Measurements from ENCODE around the gene TRPM3.

The TRPM3 gene

DNA sequence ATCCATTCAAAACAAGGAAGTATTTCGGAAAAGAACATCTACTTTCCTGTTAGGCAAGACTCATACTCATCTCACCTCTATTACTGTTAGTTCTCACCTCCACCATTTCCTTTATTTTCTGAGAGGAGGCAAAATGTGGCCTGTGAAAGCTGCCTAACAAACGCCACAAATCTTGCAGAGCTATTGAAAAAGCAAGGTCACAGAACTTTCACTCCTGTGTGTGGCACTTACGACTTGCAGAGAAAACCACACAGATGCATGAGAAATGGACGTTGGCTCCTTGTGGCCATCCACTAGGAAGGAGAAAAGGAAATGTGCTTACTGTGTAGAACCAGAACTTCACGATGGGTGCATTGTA, 511.2 kb downstream of the TRPM3 start:
- DNase-seq (ENCODE audit: low read depth in 2 of 2), result no peak

DNA sequence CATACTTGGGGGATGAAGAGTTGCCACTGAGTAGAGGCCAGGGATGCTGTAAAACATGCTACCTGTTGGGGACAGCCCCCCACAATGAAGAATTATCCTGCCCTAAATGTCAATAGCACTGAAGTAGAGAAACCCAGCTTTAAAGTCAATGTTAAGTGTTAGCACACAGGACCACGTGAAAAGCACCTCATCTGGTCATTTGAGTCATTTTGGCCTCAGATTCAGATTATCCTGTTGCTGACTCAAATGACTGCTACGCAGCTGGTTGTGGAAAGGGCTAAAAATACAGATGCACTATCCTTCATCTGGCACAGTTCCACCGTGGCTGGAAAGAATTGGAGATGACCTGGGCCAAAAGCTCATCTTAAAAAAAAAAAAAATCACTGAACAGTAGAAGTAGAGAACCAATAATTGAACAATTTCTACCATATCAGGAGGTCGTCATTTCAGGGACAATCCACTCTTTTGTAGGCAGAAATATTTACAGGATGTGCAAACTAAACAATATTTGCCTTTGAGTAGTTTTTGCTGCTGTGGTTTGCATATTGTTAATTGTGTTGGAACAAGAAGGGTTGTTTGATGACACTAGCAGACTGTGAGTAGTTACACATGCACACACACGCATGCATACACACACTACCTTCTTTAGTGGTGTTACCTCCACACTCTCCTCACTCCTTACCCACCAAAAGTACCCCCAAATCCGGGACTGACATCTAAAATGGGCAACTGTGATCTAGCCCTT, 511.7 kb downstream of the TRPM3 start:
- DNase-seq (ENCODE audit: low read depth in 2 of 2), result peak; percentile 59 to 73

DNA sequence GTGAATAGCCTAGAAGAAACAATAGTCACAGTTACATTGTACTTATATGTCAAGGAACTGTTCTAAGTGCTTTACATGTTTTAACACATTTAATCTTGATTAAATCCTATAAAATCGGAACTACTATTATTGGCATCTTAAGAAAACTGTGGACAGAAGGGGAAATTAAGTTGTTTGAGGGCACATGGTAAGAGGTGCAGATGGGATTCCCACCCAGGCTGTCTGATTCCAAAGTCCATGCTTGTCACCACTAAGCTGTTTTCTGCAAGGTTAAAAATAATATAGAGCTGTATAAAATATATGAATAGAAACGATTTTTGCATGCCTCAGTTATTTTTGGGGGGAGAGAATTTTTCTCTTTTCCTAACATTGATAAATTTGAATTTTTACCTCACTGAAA, 512.4 kb downstream of the TRPM3 start:
- no peak for DNase-seq (ENCODE audit: low read depth in 2 of 2)

DNA sequence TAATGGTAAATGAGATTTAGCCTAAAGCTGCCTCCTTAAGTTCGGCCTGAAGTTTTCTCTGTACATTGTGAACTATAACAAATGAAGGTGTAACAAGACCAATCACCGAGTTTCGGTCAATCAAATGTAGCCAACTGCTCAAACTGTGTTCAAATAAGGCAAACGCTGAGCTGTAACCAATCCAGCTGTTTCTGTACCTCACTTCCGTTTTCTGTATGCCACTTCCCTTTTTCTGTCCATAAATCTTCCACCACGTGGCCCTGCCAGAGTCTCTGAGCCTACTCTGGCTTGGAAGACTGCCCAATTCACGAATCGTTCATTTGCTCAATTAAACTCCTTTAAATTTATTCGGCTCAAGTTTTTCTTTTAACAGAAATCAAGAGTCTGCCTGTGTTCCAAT, 513.5 kb downstream of the TRPM3 start:
- no peak for DNase-seq (ENCODE audit: low read depth in 2 of 2)

DNA sequence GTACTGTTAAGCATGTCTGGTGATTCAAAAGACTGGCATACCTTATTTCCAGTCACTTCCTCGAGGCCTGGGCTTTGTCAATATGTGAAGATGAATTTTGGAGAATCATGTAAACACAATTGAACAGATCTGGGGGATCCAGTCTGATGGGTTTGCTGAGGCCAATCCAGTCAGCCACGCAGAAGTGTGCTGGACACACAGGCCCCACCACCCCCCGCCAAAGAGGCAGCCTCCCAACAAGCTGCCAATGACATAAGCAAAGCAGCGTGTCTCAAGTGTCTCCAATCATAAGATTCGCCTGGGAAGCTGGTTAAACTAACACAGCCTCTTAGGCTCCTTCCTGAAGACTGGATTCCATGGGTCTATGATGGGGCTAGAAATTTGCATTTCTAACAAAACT, 514.1 kb downstream of the TRPM3 start:
- no peak for DNase-seq (ENCODE audit: low read depth in 2 of 2)

DNA sequence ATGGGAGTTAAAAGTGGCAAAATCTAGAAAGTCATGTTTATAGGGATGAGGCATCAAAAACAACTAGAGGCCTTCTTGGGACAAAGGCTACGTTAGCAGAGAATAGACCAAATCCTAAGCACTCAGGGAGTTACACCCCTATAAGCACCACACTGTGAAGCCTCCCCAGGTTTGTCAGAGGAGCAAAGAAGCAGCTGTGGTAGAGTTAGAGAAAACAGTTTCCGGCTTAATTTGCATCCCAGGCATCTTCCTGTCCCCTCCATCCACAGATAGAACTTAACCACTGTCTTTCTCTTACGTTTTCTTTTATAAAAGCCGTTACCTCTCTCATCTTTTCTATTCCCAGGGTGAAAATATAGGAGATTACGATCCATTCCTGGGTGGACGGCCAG, 518.4 kb downstream of the TRPM3 start:
- DNase-seq (ENCODE audit: low read depth in 2 of 2), result no peak

DNA sequence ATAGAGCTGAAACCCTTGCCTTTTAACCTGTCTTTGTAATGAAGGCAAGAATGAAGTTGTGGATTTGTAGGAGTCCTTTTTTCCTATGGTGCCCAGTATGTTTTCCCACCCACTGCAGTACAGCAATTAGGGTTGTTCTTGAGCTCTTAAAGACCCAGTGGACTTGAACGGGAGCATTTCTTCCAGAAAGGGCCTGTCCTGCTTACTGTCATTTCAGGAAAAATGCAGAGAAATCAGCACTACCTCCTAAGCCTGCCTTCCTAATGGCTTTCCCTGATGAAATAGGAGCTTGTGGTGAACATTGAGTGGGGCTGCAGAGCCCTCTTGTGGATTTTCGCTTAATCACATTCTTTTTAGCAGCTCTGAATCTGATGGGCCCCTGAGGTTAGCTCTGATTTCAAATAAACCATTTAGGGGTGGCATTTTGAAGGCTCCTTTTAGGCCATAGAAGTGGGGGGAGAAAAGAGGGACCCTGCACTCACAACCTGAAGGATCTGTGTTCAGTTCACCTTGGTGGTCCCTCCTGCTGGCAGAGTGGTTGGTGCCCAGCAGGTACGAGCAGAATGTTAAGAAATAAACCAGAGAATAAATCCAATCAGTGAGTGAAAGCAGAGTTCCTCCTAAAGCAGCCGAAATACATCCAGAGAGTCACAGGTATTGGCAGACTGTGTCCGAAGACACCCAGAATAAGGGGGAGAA, 519.0 kb downstream of the TRPM3 start:
- peak in 1 of 2 experiments; percentile 55 for DNase-seq (ENCODE audit: low read depth in 2 of 2)

DNA sequence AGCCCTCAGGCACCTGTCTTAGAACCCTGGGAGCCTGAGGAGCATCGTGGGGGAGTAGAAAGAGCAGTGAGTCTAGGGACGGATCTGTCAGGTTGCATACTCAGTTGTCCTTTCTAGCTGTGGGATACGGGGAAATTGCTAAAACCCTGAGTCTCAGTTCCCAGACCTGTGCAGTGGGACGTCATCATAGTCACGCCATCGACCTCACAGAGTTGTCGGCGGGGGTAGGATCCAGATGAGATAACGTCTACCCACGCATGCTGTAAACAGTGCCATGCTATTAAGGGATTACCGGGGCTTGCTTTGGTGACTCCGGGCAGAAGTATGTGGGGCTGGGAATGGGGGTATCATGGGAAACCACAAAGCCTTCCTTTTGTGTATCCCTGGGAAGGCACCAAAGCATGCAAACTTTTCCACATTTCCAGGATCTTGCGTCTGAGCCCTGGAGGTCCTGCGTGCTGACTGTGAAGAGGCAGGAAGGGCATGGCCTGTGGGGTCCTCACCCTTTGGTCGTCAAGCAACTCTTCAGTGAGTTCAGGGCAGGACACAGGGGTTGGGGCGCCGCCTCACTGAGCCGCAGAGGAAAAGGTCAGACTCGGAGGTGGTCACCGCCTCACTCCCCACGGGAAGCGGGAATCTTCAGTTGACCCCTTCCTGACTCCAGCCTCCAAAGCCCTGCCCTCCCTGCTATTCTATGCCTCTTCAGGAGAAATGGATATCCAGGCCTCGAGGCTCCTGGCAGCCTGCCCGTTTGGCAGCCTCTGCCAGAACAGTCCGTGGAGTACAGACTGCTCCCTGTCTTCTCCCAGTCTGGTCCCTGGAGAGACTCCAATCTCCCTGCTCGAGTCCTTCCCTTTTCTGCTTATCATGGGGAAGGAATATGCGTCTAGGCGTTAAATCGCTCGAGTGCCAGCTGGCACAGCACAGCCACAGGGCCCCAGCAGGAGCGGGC, 520.1 kb downstream of the TRPM3 start:
- peak in 1 of 2 experiments; percentile 72 for DNase-seq (ENCODE audit: low read depth in 2 of 2)

DNA sequence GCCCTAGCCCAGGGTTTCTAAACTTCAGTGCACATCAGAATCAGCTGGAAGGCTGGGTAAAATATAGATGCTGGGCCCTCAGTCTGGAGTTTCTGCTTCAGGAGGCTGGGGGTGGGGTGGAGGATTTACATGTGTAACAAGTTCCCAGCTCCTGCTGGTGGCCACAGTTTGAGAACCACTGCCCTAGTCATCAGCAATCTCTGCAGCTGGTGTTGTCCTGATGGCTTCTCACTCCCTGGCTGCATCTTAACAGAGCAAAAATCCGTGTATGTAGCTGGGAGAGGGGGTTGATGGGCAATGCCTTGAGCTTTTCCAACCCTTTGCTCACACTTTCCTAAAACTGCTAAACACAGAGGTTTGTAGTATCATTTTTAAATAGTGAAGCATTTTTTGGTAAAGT, 520.9 kb downstream of the TRPM3 start:
- DNase-seq (ENCODE audit: low read depth in 2 of 2), result no peak

DNA sequence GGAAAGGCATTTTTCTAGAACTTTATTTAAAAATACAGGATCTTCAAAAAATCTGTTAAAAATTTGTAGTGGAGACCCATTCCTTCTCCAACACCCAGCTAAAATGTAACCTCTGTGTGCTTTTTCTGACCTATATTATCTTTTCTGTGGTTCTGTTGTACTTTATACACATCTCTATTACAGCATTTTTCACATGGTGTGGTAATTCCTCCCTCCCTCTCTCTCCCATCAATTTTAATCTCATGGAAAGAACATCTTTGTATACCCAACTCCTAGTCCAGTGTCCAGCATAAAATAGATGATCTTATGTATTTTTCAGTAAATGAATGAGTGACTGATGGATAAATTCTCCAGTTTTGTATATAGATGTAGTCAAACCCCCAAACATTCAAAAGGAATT, 523.5 kb downstream of the TRPM3 start:
- DNase-seq (ENCODE audit: low read depth in 2 of 2), result no peak

DNA sequence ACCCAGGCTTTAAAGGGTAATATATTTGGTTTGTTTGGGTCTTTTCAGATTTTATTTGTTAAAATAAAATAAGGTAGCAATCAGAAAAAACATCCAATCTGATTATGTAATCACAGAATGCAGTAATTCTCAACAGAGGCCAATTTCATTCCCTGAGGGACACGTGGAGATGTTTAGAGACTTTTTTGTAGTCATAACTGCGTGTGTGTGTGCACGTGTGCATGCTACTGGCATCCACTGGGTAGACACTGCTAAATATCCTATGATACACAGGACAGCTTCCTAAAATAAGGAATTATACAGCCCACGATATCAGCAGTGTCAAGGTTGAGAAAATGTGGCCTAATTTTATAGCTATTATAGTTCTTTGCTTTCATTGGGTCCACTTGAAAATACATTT, 526.2 kb downstream of the TRPM3 start:
- no peak for DNase-seq (ENCODE audit: low read depth in 2 of 2)

DNA sequence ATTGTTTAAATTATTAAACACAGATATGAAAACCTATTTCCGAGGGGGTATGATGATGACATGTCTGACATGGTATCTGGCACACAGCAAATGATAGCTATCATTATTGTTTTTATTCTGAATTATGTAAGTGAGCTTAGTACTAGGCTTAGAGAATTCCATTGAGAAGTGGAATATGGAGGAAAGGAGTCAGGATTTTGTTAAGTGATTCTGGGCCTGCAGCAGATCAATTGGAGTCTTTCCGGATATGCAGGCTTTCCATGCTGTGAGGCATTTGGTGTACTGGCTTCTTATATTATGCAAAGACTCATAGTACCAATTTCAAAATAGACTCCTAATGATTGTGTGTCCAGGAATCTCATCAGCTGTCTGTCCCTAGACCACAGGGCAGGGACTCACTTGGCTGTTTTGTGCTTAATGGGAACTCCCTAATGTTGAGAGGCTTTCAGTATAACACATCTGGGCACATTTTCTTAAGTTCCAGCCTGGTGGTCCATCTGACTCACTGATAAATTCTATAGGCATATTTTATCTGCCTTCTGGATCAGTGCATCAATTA, 527.0 kb downstream of the TRPM3 start:
- no peak for DNase-seq (ENCODE audit: low read depth in 2 of 2)

DNA sequence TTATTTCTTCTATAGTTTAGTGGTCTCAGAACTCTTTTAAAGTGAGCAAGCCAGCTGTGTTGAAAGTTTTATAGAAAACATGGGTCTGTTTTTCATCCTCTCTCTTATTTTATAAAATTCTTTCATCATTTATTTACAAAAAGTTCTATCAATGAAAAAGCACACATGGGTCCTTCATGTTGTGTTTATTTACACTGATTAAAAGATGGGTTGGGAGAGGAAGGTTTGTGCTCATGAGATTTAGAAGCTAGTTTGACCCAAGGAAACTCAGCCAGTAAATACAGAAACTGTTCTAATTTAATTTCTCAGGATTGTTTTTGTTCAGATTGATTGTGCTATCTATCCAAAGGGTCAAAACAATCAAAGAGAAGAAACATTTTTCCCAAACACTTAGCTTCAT, 528.2 kb downstream of the TRPM3 start:
- DNase-seq (ENCODE audit: low read depth in 2 of 2), result no peak

DNA sequence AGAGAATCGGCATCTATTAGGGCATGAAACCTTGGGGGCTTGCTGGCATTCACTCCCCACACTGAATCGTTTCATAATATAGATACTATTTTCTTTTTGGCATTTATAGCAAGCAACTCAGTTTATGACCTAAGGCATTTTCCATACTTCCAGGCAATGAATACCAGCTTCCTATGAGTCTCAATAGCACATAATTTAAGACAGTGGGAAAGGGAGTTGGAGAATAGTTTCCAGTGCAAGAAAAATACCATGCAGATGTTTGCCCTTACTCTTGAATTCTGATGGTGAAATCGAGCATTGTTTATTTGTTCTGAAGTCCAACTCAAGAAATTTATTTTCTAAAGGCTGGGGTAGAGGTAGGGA, 531.1 kb downstream of the TRPM3 start:
- no peak for DNase-seq (ENCODE audit: low read depth in 2 of 2)

DNA sequence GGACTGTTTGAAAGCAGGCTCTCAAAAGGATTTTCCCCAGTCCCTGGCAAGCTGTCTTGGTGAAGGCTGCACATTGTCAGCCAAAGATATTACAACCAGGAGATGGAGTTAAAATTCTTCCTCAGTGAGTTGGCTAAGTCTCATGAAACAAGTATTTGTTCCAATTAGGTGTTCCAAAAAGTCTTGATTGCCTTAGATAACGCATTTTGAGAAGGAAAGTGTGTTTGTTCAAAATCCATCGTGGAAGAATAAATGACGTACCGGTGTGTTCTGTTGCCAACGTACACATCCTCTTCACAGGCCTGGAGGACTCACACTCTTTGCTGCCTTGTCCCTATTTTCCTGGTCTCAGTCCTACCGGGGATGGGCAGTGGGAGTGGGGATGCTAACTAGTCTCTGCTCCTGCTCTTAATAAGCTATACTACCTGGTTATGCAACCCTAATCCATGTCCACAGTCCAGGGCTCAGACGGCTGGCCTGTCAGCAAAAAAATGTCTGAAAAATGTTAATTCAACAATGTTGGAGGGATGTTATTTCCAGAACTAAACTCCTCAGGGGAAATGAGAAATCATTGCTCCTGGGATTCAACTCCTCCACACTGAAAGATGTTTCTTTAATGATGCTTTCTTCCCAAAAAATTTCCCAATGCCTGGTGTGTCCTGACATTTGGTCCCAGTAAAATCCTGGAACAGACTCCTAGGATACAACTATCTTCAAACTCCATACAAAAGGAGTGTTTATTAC, 531.7 kb downstream of the TRPM3 start:
- peak; percentile 80 to 83 for DNase-seq (ENCODE audit: low read depth in 2 of 2)

DNA sequence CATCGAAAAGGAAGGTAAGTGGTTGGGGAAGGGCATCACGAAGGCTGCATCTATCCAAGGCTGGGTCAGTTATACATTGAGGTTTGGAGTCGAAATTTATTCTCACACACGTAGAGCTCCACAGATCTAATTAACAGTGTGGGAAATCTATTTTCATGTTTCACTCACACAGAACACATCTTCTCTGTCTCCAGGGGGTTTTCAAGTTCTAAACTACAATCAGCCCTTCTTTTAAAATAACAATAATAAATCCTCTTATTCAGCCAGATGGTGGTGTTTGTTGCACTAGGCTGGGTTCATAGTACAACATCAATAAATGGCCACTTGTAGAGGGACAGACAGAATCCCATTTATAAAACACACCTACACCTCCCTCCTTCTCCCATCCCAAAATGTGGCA, 532.4 kb downstream of the TRPM3 start:
- DNase-seq (ENCODE audit: low read depth in 2 of 2), result no peak

DNA sequence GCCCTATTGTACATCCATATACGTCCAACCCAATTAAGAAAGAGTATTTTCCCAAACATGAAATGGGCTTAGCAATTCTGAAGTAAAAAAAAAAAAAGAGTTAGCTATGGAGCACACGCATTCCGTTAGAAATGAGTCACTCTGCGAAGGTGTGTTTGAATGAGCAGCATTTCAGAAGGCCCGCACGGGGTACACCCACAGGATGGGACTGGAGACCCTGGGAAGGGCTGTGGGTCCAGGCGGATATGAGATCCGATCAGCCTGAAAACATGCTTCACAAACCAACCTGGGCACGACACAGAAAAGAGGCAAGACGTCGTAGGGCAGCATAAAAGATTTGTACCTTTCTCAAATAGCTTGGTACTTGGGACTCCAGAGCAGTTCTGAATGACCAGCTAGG, 533.0 kb downstream of the TRPM3 start:
- no peak for DNase-seq (ENCODE audit: low read depth in 2 of 2)

DNA sequence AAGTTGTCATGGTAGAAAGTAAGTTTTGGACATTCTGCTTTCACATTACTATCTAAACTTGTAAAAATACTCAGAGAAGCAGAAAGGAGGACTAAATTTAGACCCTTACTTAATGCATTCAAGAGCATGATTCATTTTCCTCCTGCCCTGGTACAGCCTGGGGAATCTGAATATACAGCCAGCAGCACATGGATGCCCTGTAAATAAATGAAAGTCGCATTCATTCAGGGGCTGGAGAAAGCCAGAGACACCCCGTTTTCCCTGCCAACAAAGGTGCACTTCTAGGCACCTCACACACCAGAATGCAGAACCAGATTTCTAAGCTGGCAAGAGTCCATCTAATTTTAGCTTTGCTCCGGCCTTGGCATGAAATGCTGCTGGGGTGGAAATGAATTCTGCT, 534.2 kb downstream of the TRPM3 start:
- DNase-seq (ENCODE audit: low read depth in 2 of 2), result no peak

DNA sequence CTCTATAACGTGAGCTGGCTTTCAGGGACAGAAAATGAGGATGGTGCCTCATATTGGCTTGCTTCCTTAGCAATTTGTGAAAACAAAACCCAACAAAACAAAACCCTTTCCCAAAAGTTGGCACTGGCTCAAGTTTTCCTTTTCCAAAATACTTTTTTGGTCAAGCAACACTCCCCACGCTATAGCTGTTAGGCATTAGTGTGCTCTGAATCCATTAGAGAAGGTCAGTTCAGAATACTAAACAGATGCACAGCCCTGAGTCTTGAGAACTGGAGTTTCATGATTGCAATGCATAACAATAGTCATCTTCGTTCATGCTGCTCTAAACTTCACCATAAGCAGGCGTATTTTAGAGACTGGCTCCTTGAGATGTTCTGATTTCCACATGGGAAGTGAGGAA, 534.9 kb downstream of the TRPM3 start:
- DNase-seq (ENCODE audit: low read depth in 2 of 2), result no peak

DNA sequence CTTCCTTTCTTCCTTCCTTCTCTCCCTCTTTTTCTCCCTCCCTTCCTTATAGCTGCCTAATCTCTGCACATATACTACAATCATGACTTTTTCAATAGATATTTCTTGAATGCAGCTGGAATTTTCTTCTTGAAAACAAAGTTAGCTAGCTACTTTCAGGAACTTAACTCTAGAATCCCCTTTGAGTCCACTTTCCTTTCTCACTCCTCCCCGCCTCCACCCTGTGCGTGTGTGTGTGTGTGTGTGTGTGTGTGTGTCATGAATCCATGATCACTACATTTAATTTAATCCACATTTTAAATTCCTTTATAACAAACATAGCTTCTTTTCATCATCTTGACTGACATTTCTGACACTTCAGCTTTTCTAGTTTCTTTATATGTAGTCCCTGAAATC, 539.5 kb downstream of the TRPM3 start:
- no peak for DNase-seq (ENCODE audit: low read depth in 2 of 2)

DNA sequence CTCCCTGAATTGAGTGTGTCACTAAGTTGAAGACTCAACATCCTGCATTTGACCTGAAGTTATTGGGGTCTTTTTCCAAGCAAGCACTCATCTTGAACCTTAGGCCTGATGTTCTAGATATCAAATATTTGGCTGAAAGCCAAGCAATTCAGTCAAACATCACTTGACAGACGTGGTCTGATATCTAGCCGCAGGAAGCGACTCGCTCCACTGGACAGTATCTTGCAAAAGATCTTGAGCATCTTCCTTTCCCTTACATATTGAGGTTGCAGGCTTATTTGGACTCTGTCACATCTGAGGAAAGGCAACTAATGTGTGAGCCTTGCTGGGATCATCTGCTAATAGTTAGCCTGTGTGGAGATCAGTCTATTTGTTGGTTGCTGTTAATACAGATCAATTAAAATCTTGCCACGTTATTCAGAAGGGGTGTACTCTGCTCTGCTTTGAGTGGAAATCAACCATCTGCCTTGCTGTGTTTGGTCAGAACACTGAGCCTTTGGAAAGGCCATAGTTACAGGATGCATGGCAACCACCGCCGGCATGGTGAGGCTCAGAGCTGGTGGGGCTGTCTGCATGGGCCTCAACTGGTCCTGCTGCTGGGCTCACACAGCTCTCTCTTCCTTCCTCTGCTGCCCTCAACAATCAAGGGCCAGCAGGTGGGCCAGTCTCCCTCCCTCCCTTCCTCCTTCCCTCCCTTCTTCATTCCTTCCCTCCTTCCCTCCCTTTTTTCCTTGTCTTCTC, 540.0 kb downstream of the TRPM3 start:
- no peak for DNase-seq (ENCODE audit: low read depth in 2 of 2)
